SK-N-SH (cell line): ENCODE results near the gene CDH4. TPM values are rescaled to one million over a fixed set of nuclear protein-coding genes. Genes with fewer than 3 reads are reported as not detected.

ENCODE experiments used
- CTCF ChIA-PET: fragments of 300-600, 350-600 bp; formaldehyde crosslinking; extraction: SDS; loops from one replicate; lab custom pipeline; 2021; lab: Yijun Ruan, JAX
- POLR2A ChIA-PET: fragments of 350-600 bp; sonication (Branson Sonifier 250); formaldehyde crosslinking; extraction: SDS; loops from one replicate; lab custom pipeline; 2020; ENCODE audit warnings: antibody characterized with exemption, inconsistent platforms; lab: Yijun Ruan, JAX
- DNase-seq: peaks from one replicate; pipeline ENCODE4 v3.0.0; 2012
- H2AFZ ChIP-seq: fragments of 200-600 bp; sonication (generic); 2 replicates; pipeline ENCODE4 v1.8.1; 2016; ENCODE audit warnings: antibody characterized with exemption, mild to moderate bottlenecking, low read depth
- H3F3A ChIP-seq: fragments of 200-600 bp; sonication (generic); replicated peaks from 2 replicates; pipeline ENCODE3; 2016; ENCODE audit warnings: antibody characterized with exemption, mild to moderate bottlenecking; ENCODE audit not compliant: insufficient read depth
- H3K27ac ChIP-seq, 2 experiments: fragments of 200-500 bp in 1 of 2; fragments of 200-600 bp in 1 of 2; sonication (Bioruptor generic) in 1 of 2; sonication (generic), shearing (Covaris generic) in 1 of 2; 2 replicates each; pipeline versions ENCODE4 v1.5.1 to v1.6.1; 2014 to 2016; ENCODE audit warnings: low read depth in 2 of 2, inconsistent platforms in 1 of 2, low read length in 1 of 2, mild to moderate bottlenecking in 1 of 2, mixed read lengths in 1 of 2
- H3K27me3 ChIP-seq: fragments of 200-600 bp; sonication (generic), shearing (Covaris generic); 2 replicates; pipeline ENCODE4 v1.6.1; 2016; ENCODE audit warnings: mixed run types; ENCODE audit not compliant: insufficient read depth
- H3K36me3 ChIP-seq, 2 experiments: fragments of 200-500 bp in 1 of 2; fragments of 200-600 bp in 1 of 2; sonication (Bioruptor generic) in 1 of 2; sonication (generic) in 1 of 2; replicated peaks in 1 of 2; 2 replicates each; pipeline versions ENCODE3 to v1.5.1; 2014 to 2016; ENCODE audit warnings: low read length in 1 of 2, mild to moderate bottlenecking in 1 of 2; ENCODE audit not compliant: insufficient read depth in 2 of 2, control insufficient read depth in 1 of 2
- H3K4me1 ChIP-seq, 2 experiments: fragments of 200-500 bp in 1 of 2; fragments of 200-600 bp in 1 of 2; sonication (Bioruptor generic) in 1 of 2; sonication (generic), shearing (Covaris generic) in 1 of 2; 2 replicates each; pipeline versions ENCODE4 v1.5.1 to v1.6.1; 2014 to 2016; ENCODE audit warnings: low read depth in 1 of 2, low read length in 1 of 2, mixed run types in 1 of 2; ENCODE audit not compliant: insufficient read depth in 2 of 2, control insufficient read depth in 1 of 2
- H3K4me2 ChIP-seq: fragments of 200-600 bp; sonication (generic), shearing (Covaris generic); 2 replicates; pipeline ENCODE4 v1.6.1; 2017; ENCODE audit warnings: mixed run types
- H3K4me3 ChIP-seq, 2 experiments: fragments of 200-500 bp in 1 of 2; fragments of 200-600 bp in 1 of 2; sonication (Bioruptor generic) in 1 of 2; sonication (generic), shearing (Covaris generic) in 1 of 2; 2 replicates each; pipeline versions ENCODE4 v1.5.1 to v1.8.1; 2014 to 2016; ENCODE audit warnings: low read depth in 2 of 2, inconsistent platforms in 1 of 2, low read length in 1 of 2, mild to moderate bottlenecking in 1 of 2, mixed read lengths in 1 of 2, moderate library complexity in 1 of 2
- H3K79me2 ChIP-seq: fragments of 200-600 bp; sonication (generic); 2 replicates; pipeline ENCODE4 v1.8.1; 2017; ENCODE audit warnings: mild to moderate bottlenecking; ENCODE audit not compliant: insufficient read depth
- H3K9ac ChIP-seq: fragments of 200-600 bp; sonication (generic); 2 replicates; pipeline ENCODE4 v1.6.1; 2017; ENCODE audit warnings: mixed run types
- H3K9me2 ChIP-seq: fragments of 200-600 bp; sonication (generic); 2 replicates; pipeline ENCODE4 v1.6.1; 2017; ENCODE audit warnings: mixed run types
- H3K9me3 ChIP-seq: fragments of 200-600 bp; sonication (generic); 2 replicates; pipeline ENCODE4 v1.6.1; 2017; ENCODE audit warnings: mixed run types, mild to moderate bottlenecking, moderate library complexity
- H4K20me1 ChIP-seq: fragments of 200-600 bp; sonication (generic); 2 replicates; pipeline ENCODE4 v1.6.1; 2017; ENCODE audit warnings: mild to moderate bottlenecking, mixed run types; ENCODE audit not compliant: insufficient read depth
- EP300 ChIP-seq, 2 experiments: IDR thresholded peaks; 2 replicates each; pipeline versions ENCODE4 v1.4.0 to v1.6.1; 2012; ENCODE audit warnings: borderline replicate concordance in 1 of 2, low read depth in 1 of 2, low read length in 1 of 2
- EZH2phosphoT487 ChIP-seq: fragments of 200-600 bp; sonication (generic); IDR thresholded peaks from 2 replicates; pipeline ENCODE4 v1.6.1; 2017; ENCODE audit warnings: low read depth, mixed run types, mild to moderate bottlenecking, antibody characterized with exemption, moderate library complexity, borderline replicate concordance
- FOSL2 ChIP-seq: IDR thresholded peaks from 2 replicates; pipeline ENCODE4 v1.4.0; 2012; ENCODE audit warnings: low read depth, mild to moderate bottlenecking, moderate library complexity, borderline replicate concordance
- GATA2 ChIP-seq: sonication (generic); formaldehyde crosslinking; IDR thresholded peaks from 2 replicates; pipeline ENCODE4 v1.5.0; 2020; ENCODE audit warnings: mild to moderate bottlenecking, missing genetic modification reagents
- JUND ChIP-seq: IDR thresholded peaks from 2 replicates; pipeline ENCODE4 v1.4.0; 2012
- MXI1 ChIP-seq: IDR thresholded peaks from 2 replicates; pipeline ENCODE4 v1.6.1; 2012; ENCODE audit warnings: mild to moderate bottlenecking, low read depth, low read length, improper control_type of control experiment
- NFIC ChIP-seq: IDR thresholded peaks from 2 replicates; pipeline ENCODE4 v1.4.0; 2012; ENCODE audit warnings: borderline replicate concordance
- NRF1 ChIP-seq: IDR thresholded peaks from 2 replicates; pipeline ENCODE4 v1.6.1; 2012; ENCODE audit warnings: low read depth, mild to moderate bottlenecking, low read length
- POLR2AphosphoS5 ChIP-seq: IDR thresholded peaks from 2 replicates; pipeline ENCODE4 v1.6.1; 2012; ENCODE audit warnings: low read depth, low read length
- RXRA ChIP-seq: IDR thresholded peaks from 2 replicates; pipeline ENCODE4 v1.4.0; 2012; ENCODE audit warnings: low read depth, mild to moderate bottlenecking, borderline replicate concordance
- SMC3 ChIP-seq: IDR thresholded peaks from 2 replicates; pipeline ENCODE4 v1.6.1; 2012; ENCODE audit warnings: low read depth, low read length, improper control_type of control experiment
- WGBS: methylation state at CpG from one replicate; pipeline ENCODE4 v1.1.6; 2017; ENCODE audit warnings: low lambda C conversion rate; 5-methylcytosine and 5-hydroxymethylcytosine counted together
- polyA plus RNA-seq, 3 experiments: library from polyadenylated mRNA; depleted of rRNA; stranded (reverse); fragments of >200 nt; gene quantifications; 2 replicates each; pipeline ENCODE4 v1.2.3, GENCODE V29; 2012
- TF ChIP-seq, protein P1 (sequence below): IDR thresholded peaks from 2 replicates; pipeline ENCODE4 v1.6.1; 2012; ENCODE audit warnings: mild to moderate bottlenecking, low read depth, low read length, moderate library complexity
- TF ChIP-seq, protein P2 (sequence below): IDR thresholded peaks from 2 replicates; pipeline ENCODE4; 2012
- TF ChIP-seq, protein P3 (sequence below): IDR thresholded peaks from 2 replicates; pipeline ENCODE4 v1.4.0; 2012; ENCODE audit warnings: low read depth
- TF ChIP-seq, protein P4 (sequence below): fragments of 200-600 bp; sonication (generic); IDR thresholded peaks from 2 replicates; pipeline ENCODE4 v1.6.1; 2017; ENCODE audit warnings: antibody characterized with exemption, mild to moderate bottlenecking, moderate library complexity

CDH4 gene
- polyA plus RNA-seq, 1 of the 3 experiments (the other 2 are of a cell fraction): not detected

DNA sequence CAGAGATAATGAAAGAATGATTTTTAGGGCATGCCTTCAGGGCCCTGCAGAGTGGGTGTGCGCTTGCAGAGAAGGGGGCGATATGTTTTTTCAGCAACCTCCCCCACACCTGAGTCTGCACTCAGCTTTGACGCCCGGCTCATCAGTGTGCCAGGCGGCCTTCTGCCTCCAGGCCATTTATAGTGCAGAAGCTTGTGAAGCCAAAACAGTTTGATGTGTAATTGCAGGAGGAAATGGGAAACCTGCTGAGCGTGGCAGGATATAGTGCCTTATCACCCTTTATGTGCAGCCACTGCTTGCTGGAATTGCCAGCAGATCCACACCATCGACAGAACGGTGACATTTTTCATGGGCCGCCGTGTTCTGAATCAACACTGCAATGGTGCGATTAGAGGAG lies 178.2 kb downstream of the CDH4 start (continued):
- TF ChIP-seq, protein P1, sequence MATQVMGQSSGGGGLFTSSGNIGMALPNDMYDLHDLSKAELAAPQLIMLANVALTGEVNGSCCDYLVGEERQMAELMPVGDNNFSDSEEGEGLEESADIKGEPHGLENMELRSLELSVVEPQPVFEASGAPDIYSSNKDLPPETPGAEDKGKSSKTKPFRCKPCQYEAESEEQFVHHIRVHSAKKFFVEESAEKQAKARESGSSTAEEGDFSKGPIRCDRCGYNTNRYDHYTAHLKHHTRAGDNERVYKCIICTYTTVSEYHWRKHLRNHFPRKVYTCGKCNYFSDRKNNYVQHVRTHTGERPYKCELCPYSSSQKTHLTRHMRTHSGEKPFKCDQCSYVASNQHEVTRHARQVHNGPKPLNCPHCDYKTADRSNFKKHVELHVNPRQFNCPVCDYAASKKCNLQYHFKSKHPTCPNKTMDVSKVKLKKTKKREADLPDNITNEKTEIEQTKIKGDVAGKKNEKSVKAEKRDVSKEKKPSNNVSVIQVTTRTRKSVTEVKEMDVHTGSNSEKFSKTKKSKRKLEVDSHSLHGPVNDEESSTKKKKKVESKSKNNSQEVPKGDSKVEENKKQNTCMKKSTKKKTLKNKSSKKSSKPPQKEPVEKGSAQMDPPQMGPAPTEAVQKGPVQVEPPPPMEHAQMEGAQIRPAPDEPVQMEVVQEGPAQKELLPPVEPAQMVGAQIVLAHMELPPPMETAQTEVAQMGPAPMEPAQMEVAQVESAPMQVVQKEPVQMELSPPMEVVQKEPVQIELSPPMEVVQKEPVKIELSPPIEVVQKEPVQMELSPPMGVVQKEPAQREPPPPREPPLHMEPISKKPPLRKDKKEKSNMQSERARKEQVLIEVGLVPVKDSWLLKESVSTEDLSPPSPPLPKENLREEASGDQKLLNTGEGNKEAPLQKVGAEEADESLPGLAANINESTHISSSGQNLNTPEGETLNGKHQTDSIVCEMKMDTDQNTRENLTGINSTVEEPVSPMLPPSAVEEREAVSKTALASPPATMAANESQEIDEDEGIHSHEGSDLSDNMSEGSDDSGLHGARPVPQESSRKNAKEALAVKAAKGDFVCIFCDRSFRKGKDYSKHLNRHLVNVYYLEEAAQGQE: no peak
- TF ChIP-seq, protein P2, sequence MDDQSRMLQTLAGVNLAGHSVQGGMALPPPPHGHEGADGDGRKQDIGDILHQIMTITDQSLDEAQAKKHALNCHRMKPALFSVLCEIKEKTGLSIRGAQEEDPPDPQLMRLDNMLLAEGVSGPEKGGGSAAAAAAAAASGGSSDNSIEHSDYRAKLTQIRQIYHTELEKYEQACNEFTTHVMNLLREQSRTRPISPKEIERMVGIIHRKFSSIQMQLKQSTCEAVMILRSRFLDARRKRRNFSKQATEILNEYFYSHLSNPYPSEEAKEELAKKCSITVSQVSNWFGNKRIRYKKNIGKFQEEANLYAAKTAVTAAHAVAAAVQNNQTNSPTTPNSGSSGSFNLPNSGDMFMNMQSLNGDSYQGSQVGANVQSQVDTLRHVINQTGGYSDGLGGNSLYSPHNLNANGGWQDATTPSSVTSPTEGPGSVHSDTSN: no peak
- TF ChIP-seq, all 33 proteins: peak for 0

DNA sequence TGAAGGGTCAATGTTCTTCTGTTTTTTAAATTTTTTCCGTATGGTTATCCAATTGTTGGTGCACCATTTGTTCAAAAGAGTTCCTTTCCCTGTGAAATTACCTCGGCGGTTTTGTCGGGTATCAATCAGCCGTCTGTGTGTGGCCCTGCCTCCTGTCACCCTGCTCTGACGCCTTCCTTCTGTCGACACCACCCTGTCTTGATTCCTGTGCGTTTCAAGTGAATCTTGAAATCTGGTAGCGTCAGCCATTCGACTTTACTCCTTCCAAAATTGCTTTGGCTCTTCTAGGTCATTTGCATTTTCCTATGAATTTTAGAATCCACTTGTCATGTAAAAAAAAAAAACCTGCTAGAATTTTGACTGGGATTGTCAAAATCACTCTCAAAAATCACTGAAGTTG lies 181.1 kb downstream of the CDH4 start:
- no peak overlapping the region for H3K4me2 ChIP-seq
- CTCF ChIA-PET: no interaction called here
- DNase-seq: no peak
- TF ChIP-seq POLR2AphosphoS5 (no peak), NRF1 (no peak), EP300 (IDR thresholded peaks at IDR 0.05; ENCODE audit: borderline replicate concordance in 1 of 2, low read depth in 1 of 2, low read length in 1 of 2) (no peak), JUND (no peak), SMC3 (no peak), GATA2 (CRISPR knock-in tag) (no peak), RXRA (no peak), EZH2phosphoT487 (no peak), FOSL2 (no peak), MXI1 (no peak), NFIC (no peak)
- TF ChIP-seq, protein P3, sequence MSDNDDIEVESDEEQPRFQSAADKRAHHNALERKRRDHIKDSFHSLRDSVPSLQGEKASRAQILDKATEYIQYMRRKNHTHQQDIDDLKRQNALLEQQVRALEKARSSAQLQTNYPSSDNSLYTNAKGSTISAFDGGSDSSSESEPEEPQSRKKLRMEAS: no peak
- TF ChIP-seq, protein P2: no peak
- TF ChIP-seq, protein P4, sequence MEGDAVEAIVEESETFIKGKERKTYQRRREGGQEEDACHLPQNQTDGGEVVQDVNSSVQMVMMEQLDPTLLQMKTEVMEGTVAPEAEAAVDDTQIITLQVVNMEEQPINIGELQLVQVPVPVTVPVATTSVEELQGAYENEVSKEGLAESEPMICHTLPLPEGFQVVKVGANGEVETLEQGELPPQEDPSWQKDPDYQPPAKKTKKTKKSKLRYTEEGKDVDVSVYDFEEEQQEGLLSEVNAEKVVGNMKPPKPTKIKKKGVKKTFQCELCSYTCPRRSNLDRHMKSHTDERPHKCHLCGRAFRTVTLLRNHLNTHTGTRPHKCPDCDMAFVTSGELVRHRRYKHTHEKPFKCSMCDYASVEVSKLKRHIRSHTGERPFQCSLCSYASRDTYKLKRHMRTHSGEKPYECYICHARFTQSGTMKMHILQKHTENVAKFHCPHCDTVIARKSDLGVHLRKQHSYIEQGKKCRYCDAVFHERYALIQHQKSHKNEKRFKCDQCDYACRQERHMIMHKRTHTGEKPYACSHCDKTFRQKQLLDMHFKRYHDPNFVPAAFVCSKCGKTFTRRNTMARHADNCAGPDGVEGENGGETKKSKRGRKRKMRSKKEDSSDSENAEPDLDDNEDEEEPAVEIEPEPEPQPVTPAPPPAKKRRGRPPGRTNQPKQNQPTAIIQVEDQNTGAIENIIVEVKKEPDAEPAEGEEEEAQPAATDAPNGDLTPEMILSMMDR: no peak
- no peak overlapping the region for H3K9ac ChIP-seq
- H3K27me3 ChIP-seq: no peaks in the 10 kb centered on the region
- H2AFZ ChIP-seq: no peak overlapping the region
- H3K27ac ChIP-seq: no peak overlapping the region
- H3K4me3 ChIP-seq: no peak overlapping the region
- no peaks in the 10 kb centered on the region for H3F3A ChIP-seq
- H3K79me2 ChIP-seq: no peaks in the 10 kb centered on the region
- H4K20me1 ChIP-seq: no peaks in the 10 kb centered on the region
- 68% methylated on average over 10 of the region's 10 CpGs for WGBS
- no peaks in the 10 kb centered on the region for H3K36me3 ChIP-seq
- H3K4me1 ChIP-seq: no peaks in the 10 kb centered on the region; a peak in 2 of 4 replicates
- POLR2A ChIA-PET: no interaction called here
- H3K9me2 ChIP-seq: no peaks in the 10 kb centered on the region
- no peaks in the 10 kb centered on the region for H3K9me3 ChIP-seq
